ENCODE measurements around the gene ZBTB7C. TPM values are rescaled to one million over a fixed set of nuclear protein-coding genes. Genes with fewer than 3 reads are reported as not detected.

ZBTB7C gene
- total and polyA plus RNA-seq, 4 experiments from 2014 or later = 0.23 TPM; not detected in 3

DNA sequence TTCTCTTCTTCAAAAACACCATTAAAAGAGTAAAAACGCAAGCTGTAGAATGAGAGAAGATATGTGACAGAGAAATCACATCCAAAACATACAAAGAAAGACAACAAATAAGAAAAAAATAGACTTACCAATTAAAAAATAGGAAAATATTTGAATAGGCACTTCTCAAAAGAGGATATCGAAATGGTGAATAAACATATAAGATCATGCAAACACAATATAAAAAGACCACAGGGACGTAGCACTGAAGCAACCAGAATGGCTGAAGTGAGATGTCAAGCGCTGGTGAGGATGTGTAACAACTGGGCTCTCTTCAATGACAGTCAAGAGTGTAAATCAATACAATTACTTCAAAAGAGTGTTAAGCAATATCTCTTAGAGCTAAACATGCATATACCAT is 202.3 kb downstream of the ZBTB7C start:
- Histone ChIP-seq H3K27me3 (ENCODE audit: insufficient read depth, low read length) (no peaks in the 10 kb centered on the region), H3K36me3 (ENCODE audit: insufficient read depth, low read length) (no peaks in the 10 kb centered on the region), H3K27ac (ENCODE audit: low read depth, low read length) (no peak overlapping the region), H3K9me3 (ENCODE audit: control insufficient read depth in 1 of 2, low read length in 2 of 2) (no peaks in the 10 kb centered on the region), H3K4me1 (ENCODE audit: insufficient read depth, low read length) (no peaks in the 10 kb centered on the region), H3K4me3 (ENCODE audit: low read length in 2 of 2) (no peak overlapping the region)
- CTCF ChIA-PET (ENCODE audit: partially characterized antibody) = no interaction called here
- intact Hi-C loops (cut with micrococcal nuclease) = no loop called here
- Mint-ChIP-seq H3K9me3 (peaks cover 0 to 16% (median under 1%) of the 10 kb centered on the region in 8 donors), H3K27me3 (peaks cover 9 to 10% of the 10 kb centered on the region in 2 donors), H3K4me1 (no peaks in the 10 kb centered on the region), H3K27ac (no peak overlapping the region), H3K36me3 (no peaks in the 10 kb centered on the region), H3K4me3 (no peak overlapping the region)
- no peak for DNase-seq
- POLR2A ChIA-PET (ENCODE audit: partially characterized antibody) = no interaction called here

- intact Hi-C loops (cut with micrococcal nuclease) = no loop called here
- Mint-ChIP-seq H3K4me1 (no peaks in the 10 kb centered on the region), H3K36me3 (no peaks in the 10 kb centered on the region), H3K27me3 (peaks cover 19 to 26% of the 10 kb centered on the region in 2 donors), H3K4me3 (no peak overlapping the region), H3K9me3 (peaks cover 0 to 2% (median 0%) of the 10 kb centered on the region in 8 donors), H3K27ac (no peak overlapping the region)
- ChIA-PET CTCF (ENCODE audit: partially characterized antibody) (no interaction called here), POLR2A (ENCODE audit: partially characterized antibody) (no interaction called here)
- DNase-seq = no peak
- Histone ChIP-seq H3K27me3 (ENCODE audit: insufficient read depth, low read length) (no peaks in the 10 kb centered on the region), H3K36me3 (ENCODE audit: insufficient read depth, low read length) (no peaks in the 10 kb centered on the region), H3K4me3 (ENCODE audit: low read length in 2 of 2) (no peak overlapping the region), H3K4me1 (ENCODE audit: insufficient read depth, low read length) (no peaks in the 10 kb centered on the region), H3K27ac (ENCODE audit: low read depth, low read length) (no peak overlapping the region), H3K9me3 (ENCODE audit: control insufficient read depth in 1 of 2, low read length in 2 of 2) (no peaks in the 10 kb centered on the region)
These were observed 205.1 kb downstream of the ZBTB7C start for GRCh38 chr18:48203961-48204666.

- peaks cover 0 to 2% (median 0%) of the 10 kb centered on the region in 8 donors for H3K9me3 Mint-ChIP-seq
- Histone ChIP-seq H3K27me3 (ENCODE audit: insufficient read depth, low read length) (no peaks in the 10 kb centered on the region), H3K9me3 (ENCODE audit: control insufficient read depth in 1 of 2, low read length in 2 of 2) (no peaks in the 10 kb centered on the region), H3K36me3 (ENCODE audit: insufficient read depth, low read length) (no peaks in the 10 kb centered on the region), H3K4me1 (ENCODE audit: insufficient read depth, low read length) (no peaks in the 10 kb centered on the region), H3K4me3 (ENCODE audit: low read length in 2 of 2) (no peak overlapping the region), H3K27ac (ENCODE audit: low read depth, low read length) (no peak overlapping the region)
- ChIA-PET CTCF (ENCODE audit: partially characterized antibody) (no interaction called here), POLR2A (ENCODE audit: partially characterized antibody) (no interaction called here)
- no peak for DNase-seq
- no peaks in the 10 kb centered on the region for H3K4me1 Mint-ChIP-seq
- peaks cover 19 to 30% of the 10 kb centered on the region in 2 donors for H3K27me3 Mint-ChIP-seq
- no peaks in the 10 kb centered on the region for H3K36me3 Mint-ChIP-seq
- H3K27ac Mint-ChIP-seq = no peak overlapping the region
- intact Hi-C loops (cut with micrococcal nuclease) = no loop called here
- no peak overlapping the region for H3K4me3 Mint-ChIP-seq
These were observed 205.8 kb downstream of the ZBTB7C start for GRCh38 chr18:48203288-48203945.

- no peaks in the 10 kb centered on the region for H3K36me3 Mint-ChIP-seq
- H3K9me3 ChIP-seq (ENCODE audit: control insufficient read depth in 1 of 2, low read length in 2 of 2) = no peaks in the 10 kb centered on the region
- H3K4me3 ChIP-seq (ENCODE audit: low read length in 2 of 2) = no peak overlapping the region
- H3K4me1 ChIP-seq (ENCODE audit: insufficient read depth, low read length) = no peaks in the 10 kb centered on the region
- POLR2A ChIA-PET (ENCODE audit: partially characterized antibody) = no interaction called here
- H3K9me3 Mint-ChIP-seq = peaks cover 0 to 2% (median 0%) of the 10 kb centered on the region in 8 donors
- H3K4me1 Mint-ChIP-seq = no peaks in the 10 kb centered on the region
- CTCF ChIA-PET (ENCODE audit: partially characterized antibody) = no interaction called here
- no peaks in the 10 kb centered on the region for H3K27me3 ChIP-seq (ENCODE audit: insufficient read depth, low read length)
- H3K27ac Mint-ChIP-seq = no peak overlapping the region
- DNase-seq = no peak
- no peaks in the 10 kb centered on the region for H3K36me3 ChIP-seq (ENCODE audit: insufficient read depth, low read length)
- intact Hi-C loops (cut with micrococcal nuclease) = no loop called here
- H3K4me3 Mint-ChIP-seq = no peak overlapping the region
- H3K27me3 Mint-ChIP-seq = peaks cover 18 to 35% of the 10 kb centered on the region in 2 donors
- H3K27ac ChIP-seq (ENCODE audit: low read depth, low read length) = no peak overlapping the region
These were observed 206.6 kb downstream of the ZBTB7C start for GRCh38 chr18:48202350-48203260.

GRCh38 chr18:48202006-48202348 is 207.2 kb downstream of the ZBTB7C start:
- H3K9me3 ChIP-seq (ENCODE audit: control insufficient read depth in 1 of 2, low read length in 2 of 2) = no peaks in the 10 kb centered on the region
- H3K4me1 ChIP-seq (ENCODE audit: insufficient read depth, low read length) = no peaks in the 10 kb centered on the region
- no peak overlapping the region for H3K27ac Mint-ChIP-seq
- no peaks in the 10 kb centered on the region for H3K36me3 ChIP-seq (ENCODE audit: insufficient read depth, low read length)
- H3K27ac ChIP-seq (ENCODE audit: low read depth, low read length) = no peak overlapping the region
- H3K36me3 Mint-ChIP-seq = no peaks in the 10 kb centered on the region
- no peak for DNase-seq
- H3K4me1 Mint-ChIP-seq = no peaks in the 10 kb centered on the region
- H3K27me3 Mint-ChIP-seq = peaks cover 18 to 34% of the 10 kb centered on the region in 2 donors
- no peak overlapping the region for H3K4me3 Mint-ChIP-seq
- intact Hi-C loops (cut with micrococcal nuclease) = no loop called here
- peaks cover 0 to 2% (median 0%) of the 10 kb centered on the region in 8 donors for H3K9me3 Mint-ChIP-seq
- ChIA-PET CTCF (ENCODE audit: partially characterized antibody) (no interaction called here), POLR2A (ENCODE audit: partially characterized antibody) (no interaction called here)
- H3K4me3 ChIP-seq (ENCODE audit: low read length in 2 of 2) = no peak overlapping the region
- no peaks in the 10 kb centered on the region for H3K27me3 ChIP-seq (ENCODE audit: insufficient read depth, low read length)

GRCh38 chr18:48201337-48202005 is 207.7 kb downstream of the ZBTB7C start:
- Mint-ChIP-seq H3K4me3 (no peak overlapping the region), H3K36me3 (no peaks in the 10 kb centered on the region), H3K4me1 (no peaks in the 10 kb centered on the region), H3K27ac (no peak overlapping the region), H3K9me3 (peaks cover 0 to 3% (median 0%) of the 10 kb centered on the region in 8 donors), H3K27me3 (peaks cover 19 to 32% of the 10 kb centered on the region in 2 donors)
- no peaks in the 10 kb centered on the region for H3K4me1 ChIP-seq (ENCODE audit: insufficient read depth, low read length)
- no peak overlapping the region for H3K4me3 ChIP-seq (ENCODE audit: low read length in 2 of 2)
- H3K27me3 ChIP-seq (ENCODE audit: insufficient read depth, low read length) = no peaks in the 10 kb centered on the region
- no peak overlapping the region for H3K27ac ChIP-seq (ENCODE audit: low read depth, low read length)
- H3K36me3 ChIP-seq (ENCODE audit: insufficient read depth, low read length) = no peaks in the 10 kb centered on the region
- ChIA-PET CTCF (ENCODE audit: partially characterized antibody) (no interaction called here), POLR2A (ENCODE audit: partially characterized antibody) (no interaction called here)
- no peak for DNase-seq
- intact Hi-C loops (cut with micrococcal nuclease) = no loop called here
- H3K9me3 ChIP-seq (ENCODE audit: control insufficient read depth in 1 of 2, low read length in 2 of 2) = no peaks in the 10 kb centered on the region

All from CD4-positive, alpha-beta memory T cell (primary cell).